Measurements from ENCODE around the gene B3GNT8. TPM values are rescaled to one million over a fixed set of nuclear protein-coding genes. Genes with fewer than 3 reads are reported as not detected.

B3GNT8 gene
- total and polyA plus RNA-seq, 2 experiments from 2014 or later: 2.3 to 5.0 TPM

DNA sequence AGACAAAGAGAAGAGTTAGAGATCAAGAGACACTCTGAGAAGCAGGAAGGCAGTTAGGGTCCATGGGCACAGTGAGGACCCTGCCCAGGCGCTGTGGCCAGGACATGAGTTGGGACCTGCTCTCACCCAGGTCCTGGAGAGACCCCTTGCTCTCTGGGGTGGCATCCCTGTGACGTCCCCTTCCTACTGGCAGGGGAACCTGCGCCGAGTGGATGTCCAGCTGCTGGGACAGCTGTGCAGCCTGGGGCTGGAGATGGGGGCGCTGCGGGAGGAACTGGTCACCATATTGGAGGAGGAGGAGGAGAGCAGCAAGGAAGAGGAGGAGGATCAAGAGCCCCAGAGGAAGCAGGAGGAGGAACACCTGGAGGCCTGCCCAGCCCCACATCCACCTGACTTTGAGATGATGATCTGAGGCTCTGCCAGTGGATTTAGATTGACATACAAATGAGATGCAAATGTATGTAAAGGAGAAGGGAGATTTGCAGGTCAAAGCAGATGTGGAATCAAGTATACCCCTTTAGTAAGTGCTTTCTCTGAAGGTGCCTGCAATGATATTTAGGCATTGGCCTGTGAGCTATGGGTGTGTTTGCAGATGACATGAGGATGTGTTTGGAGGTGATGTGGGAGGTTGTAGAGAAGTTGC, 16.8 kb upstream of the B3GNT8 start:
- DNase-seq: no peak
- TF ChIP-seq EZH2 (IDR thresholded peaks at IDR 0.05; ENCODE audit: insufficient read depth, poor library complexity, severe bottlenecking) (no peak), EZH2phosphoT487 (IDR thresholded peaks at IDR 0.05; ENCODE audit: insufficient read depth, low read depth) (no peak)
- in situ Hi-C loops (cut with MboI): no loop called here
- WGBS, 2 experiments (ENCODE audit: low coverage in 1 of 2, low lambda C conversion rate in 2 of 2, missing lambda C conversion rate in 2 of 2): 40 to 46% methylated on average over 6 of the region's 6 CpGs
- Histone ChIP-seq H2AFZ (no peak overlapping the region), H3F3A (ENCODE audit: insufficient read depth) (no peaks in the 10 kb centered on the region), H3K4me2 (ENCODE audit: unreplicated experiment) (no peak overlapping the region), H3K9me3 (ENCODE audit: low read depth) (no peaks in the 10 kb centered on the region), H3K79me2 (ENCODE audit: insufficient read depth) (peaks cover 3% of the 10 kb centered on the region), H4K20me1 (ENCODE audit: insufficient read depth) (no peaks in the 10 kb centered on the region), H3K9ac (no peak overlapping the region), H3K9me2 (ENCODE audit: insufficient read depth) (no peaks in the 10 kb centered on the region), H3K36me3 (ENCODE audit: low read depth) (no peaks in the 10 kb centered on the region), H3K27ac (no peak overlapping the region), H3K27me3 (replicated peaks; ENCODE audit: insufficient read depth) (no peaks in the 10 kb centered on the region; the same call in 1 of the 2 replicates), H3K4me3 (no peak overlapping the region), H3K4me1 (ENCODE audit: insufficient read depth) (peaks cover 3% of the 10 kb centered on the region; the same call in 1 of the 2 replicates)

DNA sequence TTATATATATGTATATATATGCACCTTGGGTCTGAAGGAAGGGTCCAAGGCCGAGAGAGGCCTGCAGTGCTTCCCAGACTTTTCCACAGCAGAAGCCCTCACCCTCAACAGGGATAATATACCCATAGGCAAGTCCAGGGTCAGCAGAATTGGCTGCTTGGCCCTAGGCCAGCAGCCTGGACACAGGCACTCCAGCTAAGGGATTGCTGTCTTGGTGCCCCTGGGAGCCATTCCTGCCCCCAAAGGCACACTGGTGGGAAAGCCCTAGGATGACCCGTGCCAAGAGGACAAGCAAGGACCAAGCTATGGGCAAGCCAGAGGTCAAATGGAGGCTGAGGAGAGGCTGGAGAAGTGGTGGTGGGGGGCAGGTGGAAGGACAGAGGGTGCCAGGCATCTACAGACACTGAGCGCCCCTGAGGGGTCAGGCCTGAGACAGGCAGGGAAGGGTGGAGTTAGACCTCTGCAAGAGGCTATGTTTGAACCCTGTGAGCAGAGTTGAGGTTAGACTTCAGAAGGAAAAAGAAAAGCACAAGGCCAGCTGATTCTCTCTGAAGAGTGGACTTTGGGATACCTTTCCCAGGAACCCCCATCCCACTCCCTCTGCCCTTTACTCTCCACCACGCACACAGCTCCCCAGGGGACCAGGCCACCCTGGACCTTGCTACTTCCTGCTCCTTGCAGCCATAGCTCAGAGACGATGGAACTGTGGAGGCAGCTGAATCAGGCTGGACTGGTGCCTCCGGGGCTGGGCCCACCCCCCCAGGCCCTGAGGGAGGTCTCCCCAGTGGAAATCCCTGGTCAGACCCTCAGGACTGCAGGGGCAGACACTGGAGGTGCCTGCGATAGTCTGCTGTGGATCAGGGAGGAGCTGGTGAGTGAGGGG, 15.5 kb upstream of the B3GNT8 start, which contains the start of gene ERICH4:
ERICH4 (plus strand) TSS at position 684 of the 883 bp plus-strand sequence; CDS start at position 698, 14 bp downstream.
- peaks cover 7% of the 10 kb centered on the region; the same call in 1 of the 2 replicates for H3K4me1 ChIP-seq (ENCODE audit: insufficient read depth)
- H2AFZ ChIP-seq: peak within 1 kb of the TSS; percentile 41; the same call in 1 of the 2 replicates
- H3K79me2 ChIP-seq (ENCODE audit: insufficient read depth): peaks cover 15% of the 10 kb centered on the region
- WGBS, 2 experiments (ENCODE audit: low coverage in 1 of 2, low lambda C conversion rate in 2 of 2, missing lambda C conversion rate in 2 of 2): 37 to 40% methylated on average over 7 of the region's 7 CpGs
- H3K4me3 ChIP-seq: no peak within 1 kb of the TSS
- DNase-seq: no peak
- H3K9me3 ChIP-seq (ENCODE audit: low read depth): no peaks in the 10 kb centered on the region
- no peak within 1 kb of the TSS for H3K9ac ChIP-seq
- H3F3A ChIP-seq (ENCODE audit: insufficient read depth): no peaks in the 10 kb centered on the region
- no peak within 1 kb of the TSS for H3K4me2 ChIP-seq (ENCODE audit: unreplicated experiment)
- H3K36me3 ChIP-seq (ENCODE audit: low read depth): no peaks in the 10 kb centered on the region
- in situ Hi-C loops (cut with MboI): no loop called here
- H3K9me2 ChIP-seq (ENCODE audit: insufficient read depth): no peaks in the 10 kb centered on the region
- H4K20me1 ChIP-seq (ENCODE audit: insufficient read depth): no peaks in the 10 kb centered on the region
- no peak for TF ChIP-seq EZH2 (IDR thresholded peaks at IDR 0.05; ENCODE audit: insufficient read depth, poor library complexity, severe bottlenecking)
- TF ChIP-seq EZH2phosphoT487 (IDR thresholded peaks at IDR 0.05; ENCODE audit: insufficient read depth, low read depth): no peak
- no peak within 1 kb of the TSS for H3K27ac ChIP-seq
- H3K27me3 ChIP-seq (replicated peaks; ENCODE audit: insufficient read depth): no peaks in the 10 kb centered on the region; the same call in 1 of the 2 replicates

DNA sequence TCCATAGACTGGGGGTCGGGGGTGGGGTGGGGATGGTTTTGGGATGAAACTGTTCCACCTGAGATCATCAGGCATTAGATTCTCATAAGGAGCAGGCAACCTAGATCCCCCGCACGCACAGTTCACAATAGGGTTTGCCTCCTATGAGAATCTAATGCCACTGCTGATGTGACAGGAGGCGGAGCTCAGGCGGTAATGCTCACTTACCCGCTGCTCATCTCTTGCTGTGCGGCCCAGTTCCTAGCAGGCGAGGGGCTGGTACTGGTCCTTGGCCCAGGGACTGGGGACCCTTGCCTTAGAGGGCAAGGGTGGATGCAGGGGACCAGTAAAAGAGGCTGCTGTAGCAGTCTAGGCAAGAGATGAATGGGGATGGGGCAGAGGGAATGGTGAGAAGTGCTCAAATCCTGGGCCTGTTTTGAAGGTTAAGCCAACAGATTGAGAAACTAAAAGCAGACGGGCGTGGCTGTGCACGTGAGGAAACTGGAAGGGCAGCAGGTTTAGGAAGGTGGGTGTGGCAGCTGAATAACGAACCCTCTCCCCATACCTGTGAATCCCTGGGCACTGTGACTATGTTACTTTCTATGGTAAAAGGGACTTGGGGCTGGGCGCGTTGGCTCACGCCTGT, 14.3 kb upstream of the B3GNT8 start:
- in situ Hi-C loops (cut with MboI): no loop called here
- WGBS, 2 experiments (ENCODE audit: low coverage in 1 of 2, low lambda C conversion rate in 2 of 2, missing lambda C conversion rate in 2 of 2): 65 to 66% methylated on average over 14 to 15 of the region's 15 CpGs
- no peak overlapping the region for H3K9ac ChIP-seq
- no peak overlapping the region for H3K4me2 ChIP-seq (ENCODE audit: unreplicated experiment)
- no peak overlapping the region for H2AFZ ChIP-seq
- no peaks in the 10 kb centered on the region for H3K27me3 ChIP-seq (replicated peaks; ENCODE audit: insufficient read depth)
- H3F3A ChIP-seq (ENCODE audit: insufficient read depth): no peaks in the 10 kb centered on the region
- DNase-seq: no peak
- no peaks in the 10 kb centered on the region for H3K9me2 ChIP-seq (ENCODE audit: insufficient read depth)
- TF ChIP-seq EZH2phosphoT487 (IDR thresholded peaks at IDR 0.05; ENCODE audit: insufficient read depth, low read depth) (no peak), EZH2 (IDR thresholded peaks at IDR 0.05; ENCODE audit: insufficient read depth, poor library complexity, severe bottlenecking) (no peak)
- peaks cover 7% of the 10 kb centered on the region; the same call in 1 of the 2 replicates for H3K4me1 ChIP-seq (ENCODE audit: insufficient read depth)
- H3K9me3 ChIP-seq (ENCODE audit: low read depth): no peaks in the 10 kb centered on the region
- no peaks in the 10 kb centered on the region for H3K36me3 ChIP-seq (ENCODE audit: low read depth)
- peaks cover 20% of the 10 kb centered on the region for H3K79me2 ChIP-seq (ENCODE audit: insufficient read depth)
- no peak overlapping the region for H3K27ac ChIP-seq
- H3K4me3 ChIP-seq: no peak overlapping the region
- H4K20me1 ChIP-seq (ENCODE audit: insufficient read depth): no peaks in the 10 kb centered on the region
